HL-60 (cell line): ENCODE results near the gene TBL1X.

Experiments used
- DNase-seq, 2 experiments: peaks; one replicate each; pipeline ENCODE4 v3.0.0-alpha.2; 2010 to 2020; ENCODE audit warnings: low read depth in 1 of 2, low spot score in 1 of 2
- H3K27ac ChIP-seq: fragments of 250-450 bp; sonication (Bioruptor Pico); replicated peaks from 2 replicates; pipeline ENCODE4 v1.5.1; 2020; ENCODE audit warnings: mild to moderate bottlenecking, moderate library complexity
- H3K27me3 ChIP-seq: fragments of 250-450 bp; sonication (Bioruptor Pico); 2 replicates; pipeline ENCODE4 v1.5.1; 2021; ENCODE audit warnings: mild to moderate bottlenecking, moderate library complexity; ENCODE audit not compliant: insufficient read depth, poor library complexity, severe bottlenecking
- H3K4me3 ChIP-seq: replicated peaks from 2 replicates; pipeline ENCODE4 v1.5.1; 2011; ENCODE audit warnings: mild to moderate bottlenecking, control low read depth, low read length; ENCODE audit not compliant: insufficient read depth
- CTCF ChIP-seq: IDR thresholded peaks from one replicate; pipeline ENCODE4 v1.5.1; 2011; ENCODE audit warnings: low read length, control low read depth, inconsistent platforms; ENCODE audit not compliant: insufficient read depth
- GABPA ChIP-seq: IDR thresholded peaks from 2 replicates; pipeline ENCODE4 v1.6.1; 2012; ENCODE audit warnings: low read depth
- POLR2AphosphoS5 ChIP-seq: IDR thresholded peaks from 2 replicates; pipeline ENCODE4 v1.6.1; 2012; ENCODE audit warnings: low read depth
- REST ChIP-seq: IDR thresholded peaks from 2 replicates; pipeline ENCODE4 v1.6.1; 2012; ENCODE audit warnings: low read depth; ENCODE audit not compliant: insufficient replicate concordance
- SPI1 ChIP-seq: IDR thresholded peaks from 2 replicates; pipeline ENCODE4 v1.6.1; 2012; ENCODE audit warnings: low read depth, mild to moderate bottlenecking, borderline replicate concordance

TBL1X gene

GRCh38 chrX:9745417-9746115 lies 280.7 kb downstream of the TBL1X start:
- H3K27me3 ChIP-seq = peaks cover 3% of the 10 kb centered on the region
- TF ChIP-seq POLR2AphosphoS5 = no peak
- 0 out of 2 replicates have a peak, but pooled peaks have one; percentile 25 for TF ChIP-seq GABPA
- TF ChIP-seq SPI1 = no peak
- no peak for TF ChIP-seq REST
- H3K27ac ChIP-seq = no peak overlapping the region
- DNase-seq = no peak
- H3K4me3 ChIP-seq = no peak overlapping the region

GRCh38 chrX:9746148-9746888 lies 281.5 kb downstream of the TBL1X start:
- no peak overlapping the region for H3K27ac ChIP-seq
- TF ChIP-seq POLR2AphosphoS5 (no peak), SPI1 (no peak), REST (no peak), CTCF (no peak), GABPA (no peak)
- peaks cover 3% of the 10 kb centered on the region for H3K27me3 ChIP-seq

GRCh38 chrX:9747644-9748043 lies 282.8 kb downstream of the TBL1X start:
- peaks cover 3% of the 10 kb centered on the region for H3K27me3 ChIP-seq
- no peak overlapping the region for H3K4me3 ChIP-seq
- H3K27ac ChIP-seq = no peak overlapping the region
- DNase-seq = no peak
- TF ChIP-seq SPI1 (no peak), POLR2AphosphoS5 (no peak), REST (no peak), GABPA (no peak), CTCF (no peak)

More at GRCh38 chrX:9746148-9746888, 281.5 kb downstream of the TBL1X start:
- H3K4me3 ChIP-seq = no peak overlapping the region
- no peak for DNase-seq
